Stimulated activated effector memory CD8-positive, alpha-beta T cell treated with anti-CD3 and anti-CD28 coated beads, Interleukin-12 subunit alpha, Interleukin-12 subunit beta, amount 100 ng/mL, for 72 hours (primary cell): ENCODE measurements around the gene MFSD2A.
A peak's percentile ranks its signal among the peaks of the same experiment; 100 is the strongest.

Experiments
- ATAC-seq: fragments of 150-1000 bp; cut with Tn5 transposase; 2 replicates; pipeline ENCODE4 v1.10.0; 2021
- DNase-seq, 2 donors: peaks; one replicate each; pipeline ENCODE4 v3.0.0; 2021 to 2022; ENCODE audit warnings: low spot score in 2 of 2
- H3K27ac Mint-ChIP-seq: one replicate; pipeline ENCODE4 v1.8.0; 2022; ENCODE audit warnings: mild to moderate bottlenecking, mixed read lengths
- H3K36me3 Mint-ChIP-seq: one replicate; pipeline ENCODE4 v1.8.0; 2022; ENCODE audit warnings: mild to moderate bottlenecking, mixed read lengths
- H3K4me1 Mint-ChIP-seq: one replicate; pipeline ENCODE4 v1.8.0; 2022; ENCODE audit warnings: mixed read lengths
- H3K4me3 Mint-ChIP-seq: one replicate; pipeline ENCODE4 v1.8.0; 2022; ENCODE audit warnings: mild to moderate bottlenecking, mixed read lengths
- H3K9me3 Mint-ChIP-seq: one replicate; pipeline ENCODE4 v1.8.0; 2022; ENCODE audit warnings: mixed read lengths

Gene MFSD2A

DNA sequence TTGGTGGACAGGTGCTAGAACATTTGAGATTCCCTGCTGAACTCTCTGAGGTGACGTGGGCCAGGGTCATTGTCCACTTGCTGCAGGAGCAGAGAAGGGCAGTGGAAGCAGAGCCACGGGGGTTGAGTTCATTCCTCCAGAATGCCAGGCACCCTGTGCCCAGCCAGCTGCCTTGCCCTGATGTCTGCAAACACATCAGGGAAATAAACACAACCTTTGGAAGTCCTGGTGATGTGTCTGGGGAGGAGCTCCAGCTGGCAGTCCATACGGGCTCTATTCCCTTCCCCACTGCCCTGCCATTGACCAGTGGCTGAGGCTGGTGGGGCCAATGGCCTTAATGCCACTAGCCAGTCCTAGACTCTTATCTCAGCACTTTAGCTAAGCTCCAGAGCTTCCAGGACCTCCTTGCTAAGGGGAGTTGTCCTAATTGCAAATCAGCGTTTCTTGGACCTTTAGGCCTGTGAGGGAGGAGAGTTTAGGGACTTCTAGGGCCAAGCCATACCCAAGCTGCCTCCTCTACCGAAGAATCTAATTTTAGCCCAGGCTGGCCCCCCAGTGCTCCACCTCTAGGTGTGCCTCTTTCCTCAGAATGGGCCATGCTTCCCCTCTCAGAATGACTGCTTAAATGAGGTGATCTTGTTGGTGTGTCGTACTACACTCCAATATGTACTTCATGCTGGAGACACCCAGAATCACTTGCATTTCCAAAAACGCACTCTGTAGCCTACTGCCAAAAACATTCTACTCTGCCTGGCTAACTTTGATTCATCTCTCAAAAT is 25.9 kb upstream of the MFSD2A start:
- peaks cover 7% of the 10 kb centered on the region for H3K4me1 Mint-ChIP-seq
- no peaks in the 10 kb centered on the region for H3K36me3 Mint-ChIP-seq
- no peaks in the 10 kb centered on the region for H3K9me3 Mint-ChIP-seq
- no peak overlapping the region for H3K4me3 Mint-ChIP-seq
- DNase-seq (no peak), ATAC-seq (no peak)
- no peak overlapping the region for H3K27ac Mint-ChIP-seq

DNA sequence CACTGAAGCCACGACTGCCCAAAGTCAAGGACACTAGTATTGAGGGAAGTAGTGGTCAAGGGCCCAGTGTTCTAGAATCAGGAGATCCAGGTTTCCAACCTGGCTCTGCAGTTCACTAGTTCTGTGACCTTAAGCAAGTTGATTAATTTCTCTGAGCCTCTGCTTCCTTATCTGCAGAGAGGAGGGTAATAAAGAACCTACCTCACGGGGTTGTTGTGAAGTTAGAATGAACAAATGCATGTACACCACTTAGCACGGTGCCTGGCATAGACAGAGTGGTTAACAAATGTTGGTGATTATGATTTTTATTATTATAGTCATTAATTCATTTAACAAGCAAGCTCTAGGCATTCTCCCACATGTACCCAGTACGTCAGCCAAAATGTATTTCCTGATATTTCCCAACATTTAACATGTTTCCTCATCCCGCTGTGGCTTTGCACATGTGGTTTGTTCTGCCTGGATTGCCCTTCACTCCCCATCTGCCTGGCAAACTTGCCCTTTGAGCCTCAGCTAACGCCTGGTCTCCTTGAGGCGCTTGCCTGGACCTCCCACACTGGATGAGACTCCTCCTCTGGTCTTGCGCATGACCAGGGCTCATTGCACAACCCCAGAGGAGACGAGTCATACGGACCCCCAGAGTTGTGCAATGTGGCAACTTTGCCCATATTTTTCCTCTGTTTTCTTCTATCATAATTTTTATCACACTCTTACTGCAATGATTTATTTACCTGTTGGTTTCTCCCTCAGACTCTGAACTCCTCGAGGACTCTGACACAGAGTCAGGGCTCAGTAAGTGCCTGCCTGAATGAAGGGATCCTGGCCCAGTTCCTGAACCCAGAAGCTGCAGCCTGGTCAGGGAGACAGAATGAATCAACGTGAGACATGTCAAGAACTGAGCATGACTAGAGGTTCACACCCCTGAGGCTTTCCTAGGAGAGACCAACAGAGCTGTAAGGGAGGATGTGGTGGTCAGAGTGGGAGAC is 20.7 kb upstream of the MFSD2A start:
- Mint-ChIP-seq H3K4me1 (peaks cover 6% of the 10 kb centered on the region), H3K9me3 (no peaks in the 10 kb centered on the region), H3K27ac (no peak overlapping the region), H3K4me3 (no peak overlapping the region), H3K36me3 (no peaks in the 10 kb centered on the region)
- DNase-seq (no peak), ATAC-seq (peak; percentile 11)

DNA sequence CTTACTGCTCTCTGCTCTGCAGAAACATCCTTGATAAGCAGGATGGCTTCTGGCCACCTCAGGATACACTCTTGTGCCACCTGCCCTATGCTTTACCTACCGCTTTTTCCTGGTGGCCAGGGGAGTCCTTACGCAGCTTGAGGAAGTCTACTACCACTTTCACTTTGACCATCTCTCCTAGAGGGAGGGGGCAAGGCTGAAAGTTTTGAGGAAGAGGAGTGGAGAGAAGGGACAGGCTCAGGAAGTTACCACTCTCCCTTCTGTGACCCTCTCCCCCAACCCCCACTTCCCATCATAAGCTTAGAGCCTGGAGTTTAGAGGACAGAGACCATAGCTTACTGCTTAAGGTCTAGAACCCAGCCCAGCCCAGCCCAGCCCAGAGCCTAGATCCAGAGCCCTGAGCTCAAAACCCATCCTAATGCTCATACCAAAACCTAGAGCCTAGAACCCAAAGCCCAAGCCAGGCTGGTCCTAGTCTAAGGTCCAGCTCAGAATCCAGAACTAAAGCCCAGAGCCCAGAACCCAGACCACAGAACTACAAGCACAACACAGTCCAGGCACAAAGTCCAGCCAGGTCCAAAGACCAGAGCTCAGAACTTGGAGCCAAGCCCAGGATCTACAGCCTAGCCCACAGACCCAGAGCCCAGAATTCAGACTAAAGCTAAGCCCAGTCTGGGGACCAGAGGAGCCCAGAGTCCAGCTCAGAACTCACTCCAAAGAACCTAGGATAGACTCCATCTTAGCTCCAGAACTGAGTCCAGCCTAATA is 18.0 kb upstream of the MFSD2A start:
- DNase-seq (no peak), ATAC-seq (no peak)
- H3K36me3 Mint-ChIP-seq = no peaks in the 10 kb centered on the region
- peak overlapping the region; percentile 21 for H3K27ac Mint-ChIP-seq
- H3K4me1 Mint-ChIP-seq = peaks cover 6% of the 10 kb centered on the region
- no peaks in the 10 kb centered on the region for H3K9me3 Mint-ChIP-seq
- H3K4me3 Mint-ChIP-seq = no peak overlapping the region

DNA sequence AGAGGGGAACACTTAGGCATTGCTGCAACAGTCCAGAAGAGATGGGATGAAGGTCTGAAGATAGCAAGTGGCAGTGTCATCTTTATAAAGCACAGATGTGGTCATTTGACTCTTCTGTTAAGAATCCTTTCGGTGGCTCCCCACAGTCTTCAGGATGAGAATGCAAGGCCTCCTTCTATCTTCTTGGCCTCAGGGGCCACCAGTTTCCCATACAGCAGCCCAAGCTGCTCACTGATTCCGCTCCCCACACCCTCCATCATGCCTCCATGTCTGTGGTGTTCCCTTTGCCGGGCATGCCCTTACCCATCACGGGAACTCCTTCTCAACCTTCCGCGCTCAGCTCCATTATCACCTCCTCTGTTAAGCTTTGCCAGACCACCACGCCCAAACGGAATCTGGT is 16.1 kb upstream of the MFSD2A start:
- Mint-ChIP-seq H3K27ac (no peak overlapping the region), H3K36me3 (no peaks in the 10 kb centered on the region), H3K4me1 (peaks cover 10% of the 10 kb centered on the region), H3K9me3 (no peaks in the 10 kb centered on the region), H3K4me3 (no peak overlapping the region)
- ATAC-seq (no peak), DNase-seq (no peak)

DNA sequence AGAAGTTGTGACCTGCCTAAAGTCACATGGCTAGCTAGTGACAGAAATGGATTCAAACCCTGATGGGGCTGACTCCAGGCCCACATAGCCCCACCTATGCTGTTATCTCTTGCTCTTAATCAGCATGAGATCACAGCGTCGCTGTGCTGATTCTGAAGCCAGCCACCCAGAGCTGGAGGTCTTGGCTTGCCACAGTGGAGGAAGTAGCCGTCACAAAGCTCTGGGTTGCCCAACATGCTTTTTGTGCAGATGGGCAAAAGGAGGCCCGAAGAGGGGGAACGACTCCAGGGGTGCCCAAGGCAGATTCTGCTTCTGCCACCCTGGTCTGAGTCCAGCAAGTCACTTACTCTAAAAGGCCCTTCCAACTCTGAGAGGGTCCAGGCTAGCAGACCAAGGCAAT is 14.7 kb upstream of the MFSD2A start:
- Mint-ChIP-seq H3K27ac (no peak overlapping the region), H3K36me3 (no peaks in the 10 kb centered on the region), H3K9me3 (no peaks in the 10 kb centered on the region), H3K4me1 (peaks cover 11% of the 10 kb centered on the region), H3K4me3 (no peak overlapping the region)
- no peak for DNase-seq
- ATAC-seq = no peak

DNA sequence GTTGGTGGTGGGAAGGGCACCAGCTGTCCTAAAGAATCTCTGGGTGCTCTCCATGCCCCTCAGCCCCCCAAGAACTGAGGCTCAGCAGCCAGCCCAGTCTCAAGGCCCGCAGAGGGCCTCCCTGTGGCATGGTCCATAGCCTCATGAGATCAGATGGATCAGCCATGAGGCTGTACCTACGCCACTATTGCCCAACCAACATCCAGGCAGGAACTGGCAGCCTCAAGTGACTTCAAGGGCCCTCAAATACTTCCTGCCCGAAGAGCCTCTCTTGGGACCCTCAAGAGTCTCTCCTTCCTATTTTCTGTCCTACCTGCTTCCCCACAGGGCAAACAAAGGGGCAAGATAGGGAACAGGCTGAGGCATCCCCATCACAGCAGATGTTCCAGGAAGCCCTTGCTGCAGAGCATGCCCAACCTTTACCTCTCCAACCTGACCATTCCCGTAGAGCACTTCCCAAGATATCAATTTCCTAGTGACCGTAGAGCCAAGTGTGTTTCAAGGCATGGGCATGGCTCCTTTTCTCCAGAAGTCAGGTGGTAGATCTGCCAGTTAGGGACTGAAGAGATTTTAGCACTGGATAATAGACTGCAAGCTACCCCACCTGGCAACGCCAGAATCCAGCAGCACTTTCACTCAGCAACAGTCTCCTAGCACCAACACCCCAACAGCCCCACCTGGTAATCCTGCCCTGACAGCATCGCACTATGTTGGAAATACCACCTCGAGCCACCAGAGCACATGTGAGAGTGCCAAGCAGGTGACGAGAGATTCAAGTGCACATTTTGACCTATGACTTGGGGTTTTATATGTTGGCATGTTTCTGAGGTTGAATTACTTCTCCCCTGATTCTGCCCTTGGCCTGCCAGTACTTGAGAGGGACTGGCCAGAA is 13.7 kb upstream of the MFSD2A start:
- Mint-ChIP-seq H3K4me1 (peaks cover 11% of the 10 kb centered on the region), H3K4me3 (no peak overlapping the region), H3K27ac (no peak overlapping the region), H3K36me3 (no peaks in the 10 kb centered on the region), H3K9me3 (no peaks in the 10 kb centered on the region)
- no peak for DNase-seq
- no peak for ATAC-seq

DNA sequence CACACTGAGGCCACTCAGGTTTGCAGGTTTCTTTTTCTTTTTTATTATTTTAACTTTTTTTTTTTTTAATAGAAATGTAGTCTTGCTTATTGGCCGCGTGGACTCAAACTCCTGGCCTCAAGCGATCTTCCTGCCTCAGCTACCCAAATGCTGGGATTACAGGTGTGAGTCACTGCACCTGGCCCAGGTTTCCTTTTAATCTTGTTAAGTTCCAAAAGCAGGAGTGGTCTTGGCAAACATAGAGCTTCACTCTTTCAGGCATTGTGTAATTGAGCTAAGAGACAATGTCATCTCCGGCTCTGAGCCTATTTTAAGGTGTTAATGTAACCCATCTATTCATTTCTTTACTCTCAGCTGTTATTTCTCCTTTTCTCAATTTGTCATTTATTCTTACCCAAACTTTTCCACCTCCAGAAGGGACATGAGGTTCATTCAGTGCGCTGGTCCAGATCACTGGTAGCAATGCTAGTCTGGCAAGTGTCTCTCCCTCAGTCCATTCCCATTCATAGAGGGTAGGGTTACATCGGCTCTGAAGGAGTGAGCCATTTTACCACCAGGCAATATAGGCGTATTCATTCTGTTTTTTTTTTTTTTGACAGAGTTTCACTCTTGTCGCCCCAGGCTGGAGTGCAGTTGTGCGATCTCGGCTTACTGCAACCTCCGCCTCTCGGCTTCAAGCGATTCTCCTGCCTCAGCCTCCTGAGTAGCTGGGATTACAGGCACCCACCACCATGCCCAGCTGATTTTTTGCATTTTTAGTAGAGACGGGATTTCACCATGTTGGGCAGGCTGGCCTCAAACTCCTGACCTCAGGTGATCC is 11.3 kb upstream of the MFSD2A start:
- Mint-ChIP-seq H3K27ac (no peak overlapping the region), H3K4me3 (no peak overlapping the region), H3K36me3 (no peaks in the 10 kb centered on the region), H3K9me3 (no peaks in the 10 kb centered on the region), H3K4me1 (peaks cover 5% of the 10 kb centered on the region)
- DNase-seq = no peak
- ATAC-seq = no peak

DNA sequence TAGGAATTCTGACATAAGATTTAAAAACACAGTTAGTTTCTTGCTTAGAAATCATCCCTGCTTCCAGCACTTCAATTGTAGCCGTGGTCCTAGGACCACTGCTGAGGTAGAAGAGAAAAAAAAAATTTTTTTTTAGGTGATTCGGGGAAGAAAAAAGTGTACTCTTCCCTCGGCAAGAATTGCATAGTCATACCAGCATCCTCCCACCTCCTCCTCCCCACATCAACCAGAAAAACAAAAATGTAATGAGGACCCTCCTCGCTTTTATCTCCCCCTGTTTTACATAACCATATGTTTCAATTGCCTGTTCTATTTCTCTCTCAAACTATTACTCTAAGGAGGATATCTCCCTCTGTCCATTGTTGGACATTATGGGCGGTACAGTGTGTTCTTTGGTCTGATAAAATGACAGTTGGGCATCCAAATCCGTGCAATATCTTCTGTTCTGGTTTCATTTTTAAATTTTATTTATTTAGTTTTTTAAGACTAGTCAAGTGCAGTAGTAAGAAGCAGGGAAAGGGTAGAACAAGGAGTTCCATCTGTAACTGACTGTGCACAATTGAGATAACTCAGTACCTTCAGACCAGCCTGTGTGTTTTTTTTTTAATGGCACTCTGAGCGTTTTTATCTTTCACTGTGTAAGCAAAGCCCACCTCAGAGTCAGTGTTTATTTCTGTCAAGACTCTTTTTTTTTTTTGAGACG is 10.4 kb upstream of the MFSD2A start:
- H3K4me1 Mint-ChIP-seq = peaks cover 7% of the 10 kb centered on the region
- no peaks in the 10 kb centered on the region for H3K9me3 Mint-ChIP-seq
- H3K36me3 Mint-ChIP-seq = no peaks in the 10 kb centered on the region
- DNase-seq (no peak), ATAC-seq (no peak)
- H3K27ac Mint-ChIP-seq = no peak overlapping the region
- H3K4me3 Mint-ChIP-seq = no peak overlapping the region

DNA sequence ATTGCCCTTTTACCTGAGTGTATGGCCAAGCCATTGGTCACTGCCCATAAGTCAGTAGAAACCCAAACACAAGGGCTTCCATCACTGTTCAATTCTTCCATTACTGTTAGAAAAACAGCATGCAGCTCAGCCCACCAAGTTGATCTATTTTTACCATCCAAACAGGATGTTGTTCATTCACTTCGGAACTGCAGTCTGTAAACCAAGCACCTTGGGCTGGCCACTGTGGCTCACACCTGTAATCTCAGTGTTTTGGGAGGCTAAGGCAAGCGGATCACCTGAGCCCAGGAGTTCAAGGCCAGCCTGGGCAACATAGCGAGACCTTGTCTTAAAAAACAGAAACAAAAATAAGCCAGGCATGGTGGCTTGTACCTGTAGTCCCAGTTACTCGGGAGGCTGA is 8.7 kb upstream of the MFSD2A start:
- Mint-ChIP-seq H3K4me3 (no peak overlapping the region), H3K4me1 (peaks cover 19% of the 10 kb centered on the region), H3K27ac (no peak overlapping the region), H3K36me3 (no peaks in the 10 kb centered on the region), H3K9me3 (no peaks in the 10 kb centered on the region)
- DNase-seq = no peak
- ATAC-seq = peak; percentile 36

DNA sequence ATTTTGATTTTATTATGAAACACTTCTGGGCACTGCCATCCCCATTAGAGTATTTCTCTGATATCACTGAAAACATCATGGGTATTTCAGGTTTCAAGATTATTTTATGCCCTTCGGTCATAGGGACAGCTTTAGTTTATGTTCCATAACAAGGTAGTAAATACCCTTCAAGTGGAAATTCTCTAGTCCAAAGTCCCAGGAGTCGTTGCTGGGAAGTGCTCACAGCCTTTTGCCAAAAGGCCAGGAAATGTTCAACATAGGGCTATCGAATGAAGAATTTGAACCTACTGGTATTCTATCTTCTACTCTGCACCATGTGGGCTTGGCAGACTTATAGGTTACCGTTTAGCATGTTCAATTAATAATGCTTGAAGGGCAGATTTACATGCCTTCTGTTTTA is 7.7 kb upstream of the MFSD2A start:
- Mint-ChIP-seq H3K9me3 (no peaks in the 10 kb centered on the region), H3K36me3 (no peaks in the 10 kb centered on the region), H3K4me3 (no peak overlapping the region), H3K4me1 (peaks cover 19% of the 10 kb centered on the region), H3K27ac (no peak overlapping the region)
- no peak for DNase-seq
- no peak for ATAC-seq

DNA sequence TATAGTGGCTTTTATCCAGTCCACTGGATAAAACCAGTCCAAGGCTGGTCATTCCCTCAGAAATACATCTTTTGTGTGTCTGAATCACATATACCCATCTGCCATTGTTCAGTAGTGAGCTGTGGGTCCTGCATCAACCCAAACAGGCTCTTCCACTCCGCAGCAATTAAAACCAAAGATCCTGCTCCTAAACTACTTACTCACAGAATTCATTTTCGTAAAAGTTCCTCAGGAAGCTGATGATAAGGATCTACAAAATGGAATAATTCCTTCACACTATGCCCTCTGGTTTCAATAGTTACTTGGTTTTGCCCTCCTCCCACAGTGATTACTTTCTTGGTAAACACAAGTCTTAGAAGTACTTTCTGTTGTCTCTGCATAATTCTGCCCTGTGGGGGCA is 5.1 kb upstream of the MFSD2A start:
- no peak for DNase-seq
- Mint-ChIP-seq H3K4me3 (no peak overlapping the region), H3K9me3 (no peaks in the 10 kb centered on the region), H3K36me3 (peaks cover 2% of the 10 kb centered on the region), H3K27ac (no peak overlapping the region), H3K4me1 (peaks cover 22% of the 10 kb centered on the region)
- ATAC-seq = no peak

DNA sequence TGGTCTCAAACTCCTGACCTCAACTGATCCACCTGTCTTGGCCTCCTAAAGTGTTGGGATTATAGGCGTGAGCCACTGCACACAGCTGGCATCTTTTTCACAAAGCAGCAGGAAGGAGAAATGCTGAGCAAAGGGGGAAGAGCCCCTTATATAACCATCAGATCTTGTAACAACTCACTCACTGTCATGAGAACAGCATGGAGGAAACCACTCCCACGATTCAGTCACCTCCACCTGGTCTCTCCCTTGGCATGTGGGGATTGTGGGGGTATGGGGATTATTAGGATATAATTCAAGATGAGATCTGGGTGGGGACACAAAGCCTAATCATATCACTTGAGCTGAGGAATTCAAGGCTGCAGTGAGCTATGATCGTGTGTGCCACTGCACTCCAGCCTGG is 3.0 kb upstream of the MFSD2A start:
- ATAC-seq = no peak

DNA sequence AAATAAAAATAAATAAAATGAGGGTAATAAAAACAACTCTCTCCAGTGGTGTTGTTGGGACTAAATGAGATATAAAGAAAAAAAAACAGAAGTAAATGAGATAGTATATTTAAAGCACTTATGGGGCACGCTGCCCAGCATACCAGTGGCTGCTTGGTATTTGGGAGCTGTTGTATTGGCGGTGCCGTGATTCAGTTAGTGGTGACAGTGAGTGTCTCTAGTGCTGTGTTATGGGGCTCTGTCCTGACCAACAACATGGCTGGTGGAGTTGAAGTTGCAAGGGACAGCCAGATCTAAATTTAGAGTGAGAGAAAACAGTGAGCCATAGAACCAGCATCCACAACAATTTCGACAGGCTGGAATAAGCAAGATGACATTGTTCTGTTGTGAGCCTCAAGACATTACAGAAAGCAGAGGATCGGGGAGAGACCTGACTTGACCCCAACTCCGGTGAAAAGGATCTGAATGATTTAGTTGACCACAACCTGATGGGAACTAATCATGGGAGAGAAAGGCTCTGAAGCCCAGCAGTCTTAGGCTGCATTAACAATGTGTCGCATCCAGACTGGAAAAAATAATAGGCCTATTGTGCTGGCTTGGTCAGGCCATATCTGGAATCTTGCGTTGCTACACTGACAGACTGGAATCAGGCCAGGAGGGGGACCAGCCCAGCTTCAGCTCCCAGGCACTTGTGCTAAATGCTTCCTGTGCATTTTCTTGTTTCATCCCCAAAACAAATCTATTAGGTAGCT is 2.4 kb upstream of the MFSD2A start:
- DNase-seq = no peak
- peaks cover 28% of the 10 kb centered on the region for H3K36me3 Mint-ChIP-seq
- no peak for ATAC-seq
- H3K4me3 Mint-ChIP-seq = no peak overlapping the region
- no peak overlapping the region for H3K27ac Mint-ChIP-seq
- no peaks in the 10 kb centered on the region for H3K9me3 Mint-ChIP-seq
- H3K4me1 Mint-ChIP-seq = peaks cover 44% of the 10 kb centered on the region

More for the DNA sequence above, 3.0 kb upstream of the MFSD2A start:
- peaks cover 38% of the 10 kb centered on the region for H3K4me1 Mint-ChIP-seq
- no peak overlapping the region for H3K4me3 Mint-ChIP-seq
- H3K27ac Mint-ChIP-seq = no peak overlapping the region
- no peaks in the 10 kb centered on the region for H3K9me3 Mint-ChIP-seq
- DNase-seq = no peak
- H3K36me3 Mint-ChIP-seq = peaks cover 22% of the 10 kb centered on the region
